Thoracic aorta (tissue), 2 donors: ENCODE data around the gene STX8. TPM values are rescaled to one million over a fixed set of nuclear protein-coding genes. Genes with fewer than 3 reads are reported as not detected.

ENCODE experiments used
- ATAC-seq: fragments of 150-250 bp; one replicate; pipeline ENCODE4 v1.8.0; 2017; ENCODE audit warnings: low read depth; ENCODE audit not compliant: insufficient number of reproducible peaks, low FRiP score
- DNase-seq: peaks from one replicate; pipeline ENCODE4 v3.0.0-alpha.2; 2020; ENCODE audit warnings: low spot score
- H3K27ac ChIP-seq, 2 donors: fragments of 200-600 bp; sonication (generic); 1 replicate in 1 of 2; 2 replicates in 1 of 2; pipeline ENCODE4 v1.5.1; 2016; ENCODE audit warnings: mild to moderate bottlenecking in 2 of 2, moderate library complexity in 2 of 2
- H3K27me3 ChIP-seq: fragments of 200-600 bp; sonication (generic); replicated peaks from 2 replicates; pipeline ENCODE4 v1.6.0; 2016; ENCODE audit warnings: mild to moderate bottlenecking; ENCODE audit not compliant: insufficient read depth
- H3K36me3 ChIP-seq: fragments of 200-600 bp; sonication (generic); one replicate; pipeline ENCODE4 v1.5.1; 2016
- H3K4me1 ChIP-seq, 2 donors: fragments of 200-600 bp; sonication (generic); 1 replicate in 1 of 2; 2 replicates in 1 of 2; pipeline versions ENCODE4 v1.5.1 to v1.6.0; 2016; ENCODE audit warnings: low read depth in 2 of 2, mild to moderate bottlenecking in 1 of 2; ENCODE audit not compliant: control insufficient read depth in 1 of 2
- H3K4me3 ChIP-seq: fragments of 200-600 bp; sonication (generic); 2 replicates; pipeline ENCODE4 v1.5.1; 2016; ENCODE audit warnings: mild to moderate bottlenecking
- H3K9me3 ChIP-seq: fragments of 200-600 bp; sonication (generic); 2 replicates; pipeline ENCODE4 v1.5.1; 2016
- CTCF ChIP-seq: fragments of 200-600 bp; sonication (generic); IDR thresholded peaks from one replicate; pipeline ENCODE4 v1.5.1; 2019; ENCODE audit warnings: antibody characterized with exemption
- total RNA-seq, 2 donors: library from RNA; depleted of rRNA; stranded (reverse); fragments of >200 nt; gene quantifications; one replicate each; pipeline versions ENCODE4 v1.1.0 to v1.2.3, GENCODE V29; 2016

Gene STX8
- total RNA-seq, 2 donors from 2014 or later, result 93.9 to 99.8 TPM

- TF ChIP-seq CTCF, result no peak
- H3K27me3 ChIP-seq, result no peaks in the 10 kb centered on the region
- no peaks in the 10 kb centered on the region for H3K4me1 ChIP-seq
- H3K9me3 ChIP-seq, result peaks cover 15% of the 10 kb centered on the region
- DNase-seq (no peak), ATAC-seq (no peak)
- H3K4me3 ChIP-seq, result no peak overlapping the region
- no peak overlapping the region for H3K27ac ChIP-seq
- H3K36me3 ChIP-seq, result no peaks in the 10 kb centered on the region
Observed at GRCh38 chr17:9336817-9337216, 238.8 kb downstream of the STX8 start.

- H3K4me1 ChIP-seq, result no peaks in the 10 kb centered on the region
- H3K27ac ChIP-seq, result no peak overlapping the region
- ATAC-seq (no peak), DNase-seq (no peak)
- H3K36me3 ChIP-seq, result no peaks in the 10 kb centered on the region
- H3K4me3 ChIP-seq, result no peak overlapping the region
- peaks cover 15% of the 10 kb centered on the region for H3K9me3 ChIP-seq
- no peaks in the 10 kb centered on the region for H3K27me3 ChIP-seq
- TF ChIP-seq CTCF, result no peak
Observed at GRCh38 chr17:9334536-9335446, 240.8 kb downstream of the STX8 start.

GRCh38 chr17:9332132-9332494, 243.5 kb downstream of the STX8 start:
- Histone ChIP-seq H3K9me3 (peaks cover 15% of the 10 kb centered on the region), H3K27ac (no peak overlapping the region), H3K27me3 (no peaks in the 10 kb centered on the region), H3K4me1 (no peaks in the 10 kb centered on the region), H3K4me3 (no peak overlapping the region), H3K36me3 (no peaks in the 10 kb centered on the region)
- no peak for TF ChIP-seq CTCF
- ATAC-seq, result no peak
- no peak for DNase-seq

GRCh38 chr17:9331279-9332131, 244.1 kb downstream of the STX8 start:
- Histone ChIP-seq H3K27ac (no peak overlapping the region), H3K36me3 (no peaks in the 10 kb centered on the region), H3K4me3 (no peak overlapping the region), H3K9me3 (peaks cover 15% of the 10 kb centered on the region), H3K27me3 (no peaks in the 10 kb centered on the region), H3K4me1 (no peaks in the 10 kb centered on the region)
- ATAC-seq (no peak), DNase-seq (no peak)
- no peak for TF ChIP-seq CTCF

- H3K9me3 ChIP-seq, result peaks cover 10% of the 10 kb centered on the region
- no peak overlapping the region for H3K27ac ChIP-seq
- no peak overlapping the region for H3K4me3 ChIP-seq
- no peak for DNase-seq
- no peak for TF ChIP-seq CTCF
- H3K27me3 ChIP-seq, result no peaks in the 10 kb centered on the region
- no peaks in the 10 kb centered on the region for H3K36me3 ChIP-seq
- ATAC-seq, result no peak
- H3K4me1 ChIP-seq, result no peaks in the 10 kb centered on the region
Observed at GRCh38 chr17:9330611-9331271, 244.9 kb downstream of the STX8 start.
